ENCODE data around the gene NT5DC3. TPM values are rescaled to one million over a fixed set of nuclear protein-coding genes. Genes with fewer than 3 reads are reported as not detected.
"Not testable (repeated sequence)": the region's sequence is repeated elsewhere in the genome, so short reads cannot be mapped to it uniquely, and the experiment has no call there.

Gene NT5DC3
- total RNA-seq, 1 experiment from 2014 or later = 9.0 TPM

DNA sequence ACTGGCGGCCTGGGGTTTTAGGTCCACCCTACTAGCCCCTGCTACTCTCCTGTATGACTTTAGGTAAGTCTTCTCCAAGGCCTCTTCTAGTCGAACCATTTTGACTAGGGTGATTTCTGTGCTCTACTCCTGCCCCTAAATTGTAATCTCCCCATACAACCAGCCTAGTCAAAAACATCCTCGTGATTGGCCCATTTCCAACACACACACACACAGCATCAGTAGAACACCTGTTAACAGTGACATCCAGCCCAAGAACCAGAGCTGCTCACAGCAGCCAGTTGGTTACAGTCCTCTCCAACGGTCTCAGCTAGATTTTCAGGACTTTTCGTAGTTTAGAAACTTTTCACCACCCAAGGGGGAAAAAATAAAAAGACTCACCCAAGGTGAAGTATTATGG lies 30.9 kb downstream of the NT5DC3 start:
- DNase-seq (ENCODE audit: low spot score) = no peak

DNA sequence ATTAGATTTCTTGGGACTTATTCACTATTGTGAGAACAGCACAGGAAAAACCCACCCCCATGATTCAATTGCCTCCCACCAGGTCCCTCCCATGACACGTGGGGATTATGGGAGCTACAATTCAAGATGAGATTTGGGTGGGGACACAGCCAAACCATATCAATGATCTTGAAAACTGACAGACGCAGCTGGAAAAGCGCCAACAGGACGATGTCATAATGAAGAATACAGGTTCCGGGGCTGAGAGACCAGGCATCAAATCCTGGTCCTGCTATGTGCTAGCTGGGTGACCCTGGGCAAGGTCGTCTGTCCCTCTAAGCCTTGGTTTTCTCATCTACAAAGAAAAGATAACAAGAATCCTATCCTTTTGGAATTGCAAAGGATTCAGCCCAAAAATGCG lies 31.4 kb downstream of the NT5DC3 start:
- not testable (repeated sequence) for DNase-seq (ENCODE audit: low spot score)

- DNase-seq (ENCODE audit: low spot score) = no peak
Measured at GRCh38 chr12:103809154-103809553, 31.9 kb downstream of the NT5DC3 start.

- DNase-seq (ENCODE audit: low spot score) = no peak
Measured at GRCh38 chr12:103808239-103808880, 32.7 kb downstream of the NT5DC3 start.

GRCh38 chr12:103807561-103808238 lies 33.3 kb downstream of the NT5DC3 start:
- no peak for DNase-seq (ENCODE audit: low spot score)

GRCh38 chr12:103806803-103807202 lies 34.2 kb downstream of the NT5DC3 start:
- no peak for DNase-seq (ENCODE audit: low spot score)

DNA sequence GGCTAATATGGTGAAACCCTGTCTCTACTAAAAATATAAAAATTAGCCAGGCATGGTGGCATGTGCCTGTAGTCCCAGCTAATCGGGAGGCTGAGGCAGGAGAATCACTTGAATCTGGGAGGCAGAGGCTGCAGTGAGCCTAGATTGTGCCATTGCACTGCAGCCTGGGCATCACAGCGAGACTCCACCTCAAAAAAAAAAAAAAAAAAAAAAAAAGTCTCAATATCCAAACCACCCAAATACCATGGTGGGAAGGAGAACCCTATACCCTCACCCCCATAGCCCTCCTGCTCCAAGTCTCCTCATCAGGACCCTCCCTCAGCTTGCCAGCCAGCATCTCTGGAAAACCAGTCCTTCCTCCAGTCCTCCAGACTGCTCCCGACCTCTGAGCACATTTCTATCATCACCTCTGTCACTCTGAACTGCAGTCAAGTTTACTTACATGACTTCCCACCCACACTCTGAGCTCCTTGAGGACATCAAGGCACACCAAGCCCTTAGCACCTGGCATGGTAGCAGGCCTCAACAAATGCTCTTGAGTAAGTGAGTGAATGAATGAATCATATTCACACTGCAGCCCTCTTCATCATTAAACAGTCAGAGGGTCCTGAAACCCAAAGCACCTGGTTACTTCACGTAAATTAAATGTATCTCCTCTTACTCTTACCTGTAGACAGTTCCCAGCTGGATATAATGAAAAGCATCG lies 35.2 kb downstream of the NT5DC3 start:
- DNase-seq (ENCODE audit: low spot score) = no peak

GRCh38 chr12:103803847-103804246 lies 37.2 kb downstream of the NT5DC3 start:
- no peak for DNase-seq (ENCODE audit: low spot score)

- no peak for DNase-seq (ENCODE audit: low spot score)
Measured at GRCh38 chr12:103802586-103802886, 38.5 kb downstream of the NT5DC3 start.

- no peak for DNase-seq (ENCODE audit: low spot score)
Measured at GRCh38 chr12:103801709-103802585, 39.1 kb downstream of the NT5DC3 start.

DNA sequence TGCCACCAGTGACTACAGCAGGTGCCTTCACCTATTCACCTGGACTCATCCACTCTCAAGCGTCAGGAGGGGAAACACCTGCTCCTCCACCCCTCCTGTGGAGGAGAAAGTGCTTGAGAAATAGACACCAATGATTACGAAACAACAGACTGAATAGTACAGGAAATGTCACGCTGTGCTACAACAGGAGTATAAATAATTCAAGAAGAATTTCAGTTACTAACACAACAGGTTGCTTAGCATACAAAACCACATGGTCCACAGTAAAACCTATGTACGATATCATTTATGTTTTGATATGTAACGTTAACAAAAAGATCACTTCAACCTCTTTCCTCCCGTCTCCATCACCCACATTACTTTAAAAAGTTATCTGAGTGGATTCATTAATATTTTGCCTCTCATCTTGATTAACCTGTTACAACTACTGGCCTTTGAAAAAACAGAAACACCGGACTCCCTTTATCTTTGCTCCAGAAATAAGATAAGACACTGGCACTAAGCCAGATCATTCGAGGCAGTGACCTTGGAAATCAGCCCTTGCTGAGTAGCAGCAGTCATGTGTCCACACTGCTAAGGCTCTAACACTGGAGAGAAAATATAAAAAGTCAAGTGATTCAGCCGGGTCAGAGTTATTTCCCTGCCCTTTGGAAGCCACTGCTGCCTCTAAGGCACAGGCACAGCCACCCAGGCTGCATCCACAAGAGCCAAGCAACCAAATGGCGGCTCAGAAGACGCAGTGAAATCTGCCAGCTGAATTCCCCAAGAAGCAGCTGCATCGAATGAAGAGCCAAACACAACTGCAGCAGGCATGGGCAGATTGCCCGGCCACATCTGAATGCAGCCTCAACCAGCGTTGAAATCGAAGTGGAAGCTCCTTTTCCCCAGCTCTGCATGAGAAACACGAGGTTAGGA lies 40.9 kb downstream of the NT5DC3 start:
- peak; percentile 75 for DNase-seq (ENCODE audit: low spot score)

DNA sequence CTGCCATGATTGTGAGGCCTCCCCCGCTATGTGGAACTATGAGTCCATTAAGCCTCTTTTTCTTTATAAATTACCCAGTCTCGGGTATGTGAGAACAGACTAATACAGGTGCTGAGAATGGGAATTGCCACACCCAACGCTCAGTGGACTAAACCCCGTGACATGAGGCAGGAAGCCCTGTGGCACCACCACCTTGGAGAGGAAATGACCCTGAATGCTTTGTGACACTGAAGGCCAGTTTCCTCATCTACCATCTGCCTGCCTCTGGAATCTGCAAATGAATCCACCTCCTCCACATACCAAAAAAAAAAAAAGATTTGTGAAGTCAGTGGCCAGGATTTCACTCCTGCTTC lies 41.6 kb downstream of the NT5DC3 start:
- DNase-seq (ENCODE audit: low spot score) = no peak

DNA sequence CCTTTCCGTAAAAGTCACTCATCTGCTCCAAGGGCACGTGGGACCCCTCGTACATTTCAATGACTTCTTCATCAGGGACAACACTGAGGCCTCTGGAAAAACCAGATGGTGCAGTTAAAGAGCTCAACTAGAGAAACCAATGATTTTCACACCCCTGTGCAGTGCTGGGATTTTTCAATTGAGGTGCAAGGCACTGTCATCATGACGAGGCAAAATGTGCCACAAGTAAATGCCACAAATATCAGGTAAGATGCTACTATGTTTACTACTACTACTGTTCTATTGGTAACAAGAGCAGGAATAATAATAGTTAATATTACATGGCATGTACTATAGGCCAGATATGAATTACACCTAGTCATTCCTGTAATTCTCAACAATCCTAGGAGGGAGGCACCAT lies 42.4 kb downstream of the NT5DC3 start:
- no peak for DNase-seq (ENCODE audit: low spot score)

- no peak for DNase-seq (ENCODE audit: low spot score)
Measured at GRCh38 chr12:103794309-103795213, 46.5 kb downstream of the NT5DC3 start.

- no peak for DNase-seq (ENCODE audit: low spot score)
Measured at GRCh38 chr12:103793512-103794045, 47.5 kb downstream of the NT5DC3 start.

- DNase-seq (ENCODE audit: low spot score) = no peak
Measured at GRCh38 chr12:103793046-103793445, 48.0 kb downstream of the NT5DC3 start.

DNA sequence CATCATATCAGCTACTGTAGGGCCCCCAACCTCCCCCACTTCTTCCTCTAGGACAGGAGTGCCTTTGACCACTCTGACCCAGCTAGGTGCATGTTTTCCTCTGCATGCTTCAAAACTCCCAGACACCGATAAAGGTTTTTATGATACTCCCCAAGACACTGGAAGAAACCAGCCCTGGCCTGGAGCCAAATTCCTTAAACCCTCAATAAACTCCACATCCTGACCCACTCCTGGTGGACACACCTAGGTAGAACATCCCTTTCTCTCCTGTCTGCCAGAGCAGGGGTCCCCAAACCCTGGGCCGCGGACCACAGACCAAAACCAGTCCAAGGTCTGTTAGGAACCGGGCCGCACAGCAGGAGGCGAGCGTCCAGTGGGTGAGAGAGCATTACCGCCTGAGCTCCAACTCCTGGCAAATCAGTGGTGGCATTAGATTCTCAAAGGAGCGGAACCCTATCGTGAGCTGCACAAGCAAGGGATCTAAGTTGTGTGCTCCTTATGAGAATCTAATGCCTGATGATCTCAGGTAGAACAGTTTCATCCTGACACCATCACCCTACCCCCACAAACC lies 49.6 kb downstream of the NT5DC3 start:
- DNase-seq (ENCODE audit: low spot score) = peak; percentile 31

- DNase-seq (ENCODE audit: low spot score) = no peak
Measured at GRCh38 chr12:103786201-103786600, 54.8 kb downstream of the NT5DC3 start.

Measured in HT-29 (cell line).